Activated T-cell treated with anti-CD3 and anti-CD28 coated beads for 1 hour (primary cell): ENCODE measurements around the gene MLKL.

ENCODE experiments used
- DNase-seq: peaks from one replicate; pipeline ENCODE4 v3.0.0-alpha.2; 2020; ENCODE audit warnings: low read depth

MLKL gene

DNA sequence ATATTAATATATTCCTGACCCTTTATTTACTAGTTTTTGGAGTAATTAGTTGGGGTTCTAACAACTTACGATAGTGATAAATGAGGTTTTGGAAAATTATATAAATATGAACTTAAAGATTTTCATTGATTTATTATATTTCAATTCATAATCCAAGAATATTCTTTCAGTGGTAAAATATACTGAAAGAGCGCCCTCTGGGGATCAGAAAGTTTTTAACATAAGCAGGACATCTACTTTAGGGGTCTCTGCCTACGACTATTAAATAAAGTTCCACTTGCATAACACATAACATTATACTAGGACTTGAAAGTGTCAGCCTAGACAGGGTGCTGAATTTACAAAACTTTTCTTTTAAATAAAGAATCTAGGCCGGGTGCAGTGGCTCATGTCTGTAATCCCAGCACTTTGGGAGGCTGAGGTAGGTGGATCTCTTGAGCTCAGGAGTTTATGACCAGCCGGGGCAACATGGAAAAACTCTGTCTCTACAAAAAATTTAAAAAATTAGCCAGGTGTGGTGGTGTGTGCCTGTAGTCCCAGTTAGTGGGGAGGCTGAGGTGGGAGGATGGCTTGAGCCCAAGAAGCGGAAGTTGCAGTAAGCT is 49.6 kb downstream of the MLKL start:
- no peak for DNase-seq

DNA sequence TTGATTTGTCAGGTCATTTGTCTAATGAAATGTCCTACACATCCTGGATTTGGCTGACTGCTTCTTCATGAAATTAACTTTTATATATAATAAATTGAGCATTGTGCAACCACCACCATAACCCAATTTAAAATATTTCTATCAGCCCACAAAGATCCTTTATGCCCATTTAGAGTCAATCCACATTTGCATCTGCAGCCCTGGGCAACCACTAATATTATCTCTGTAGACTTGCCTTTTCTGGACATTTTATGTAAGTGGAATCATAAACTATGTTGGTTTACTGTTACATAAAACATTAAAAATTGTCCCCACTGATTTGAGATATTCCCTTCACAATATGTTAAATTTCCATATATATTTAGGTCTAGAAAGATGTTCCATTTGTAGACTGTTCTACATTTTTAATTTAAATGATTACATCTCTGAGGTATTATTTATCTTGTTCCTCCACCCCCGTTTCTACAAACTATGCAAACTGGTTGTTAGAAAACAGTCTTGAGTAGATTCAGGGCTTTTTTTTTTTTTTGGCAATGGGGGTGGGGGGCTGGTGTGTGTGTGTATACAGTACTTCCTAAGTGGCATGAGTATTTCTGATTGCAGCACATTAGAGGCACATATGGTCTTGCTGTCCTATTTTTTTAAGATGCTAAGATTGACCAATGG is 50.7 kb downstream of the MLKL start:
- DNase-seq = no peak

DNA sequence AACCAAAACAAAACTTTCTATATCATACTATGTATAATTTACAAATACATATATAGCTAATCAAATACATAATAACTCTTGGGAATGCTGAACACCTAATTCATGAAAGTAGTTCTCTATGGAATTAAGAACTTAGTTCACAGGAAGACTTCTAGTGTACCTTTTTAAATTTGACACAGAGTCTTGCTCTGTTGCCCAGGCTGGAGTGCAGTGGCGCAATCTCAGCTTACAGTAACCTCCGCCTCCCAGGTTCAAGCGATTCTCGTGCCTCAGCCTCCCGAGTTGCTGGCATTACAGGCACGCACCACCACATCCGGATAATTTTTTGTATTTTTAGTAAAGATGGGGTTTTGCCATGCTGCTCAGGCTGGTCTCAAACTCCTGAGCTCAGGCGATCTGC is 58.7 kb downstream of the MLKL start:
- no peak for DNase-seq

DNA sequence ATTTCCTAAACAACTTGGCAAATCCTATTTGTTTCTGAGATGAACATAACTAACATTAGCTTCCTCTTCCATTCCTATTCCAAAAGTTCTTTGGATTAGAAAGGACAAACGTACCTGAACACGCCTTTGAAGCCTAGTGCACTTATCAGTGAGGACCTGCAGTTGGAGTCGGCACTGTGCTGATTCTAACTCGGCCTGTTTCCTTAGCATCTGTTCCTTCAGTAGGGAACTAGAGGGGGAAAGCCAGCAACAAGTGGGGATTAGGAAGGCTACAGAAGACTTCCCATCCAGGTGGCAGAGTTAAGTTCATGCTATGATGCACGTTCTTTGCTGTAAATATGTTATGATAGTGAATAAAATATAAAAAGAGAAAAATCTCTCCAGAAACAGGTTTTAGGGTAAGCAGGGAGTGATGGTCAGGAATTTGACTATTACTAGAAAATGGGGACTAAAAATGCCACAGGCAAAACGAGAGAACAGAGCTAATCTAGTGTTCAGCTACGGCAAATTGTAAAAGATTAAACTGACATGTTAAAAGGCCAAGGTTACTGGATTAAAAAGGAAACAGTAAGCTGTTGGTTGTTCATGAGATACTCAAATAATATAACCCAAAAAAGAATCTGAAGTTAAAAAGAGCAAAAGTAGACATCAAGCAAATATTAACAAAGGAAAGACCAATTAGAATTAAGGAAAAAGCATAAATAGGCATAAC is 62.8 kb downstream of the MLKL start:
- DNase-seq = no peak

DNA sequence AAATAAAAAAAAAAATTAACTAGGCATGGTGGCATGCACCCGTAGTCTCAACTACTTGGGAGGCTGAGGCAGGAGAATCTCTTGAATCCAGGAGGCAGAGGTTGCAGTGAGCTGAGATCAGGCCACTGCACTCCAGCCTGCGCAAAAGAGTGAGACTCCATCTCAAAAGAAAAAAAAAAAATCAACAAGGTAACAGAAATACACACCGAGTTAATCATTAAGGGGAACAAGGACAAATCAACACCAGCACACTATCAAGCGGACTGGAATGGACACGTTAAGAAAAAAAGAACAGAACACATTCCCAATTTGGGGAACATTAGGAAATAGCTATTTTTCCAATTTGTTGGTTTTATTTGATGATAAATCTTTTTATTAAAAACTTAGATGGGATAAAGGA is 65.4 kb downstream of the MLKL start:
- no peak for DNase-seq

DNA sequence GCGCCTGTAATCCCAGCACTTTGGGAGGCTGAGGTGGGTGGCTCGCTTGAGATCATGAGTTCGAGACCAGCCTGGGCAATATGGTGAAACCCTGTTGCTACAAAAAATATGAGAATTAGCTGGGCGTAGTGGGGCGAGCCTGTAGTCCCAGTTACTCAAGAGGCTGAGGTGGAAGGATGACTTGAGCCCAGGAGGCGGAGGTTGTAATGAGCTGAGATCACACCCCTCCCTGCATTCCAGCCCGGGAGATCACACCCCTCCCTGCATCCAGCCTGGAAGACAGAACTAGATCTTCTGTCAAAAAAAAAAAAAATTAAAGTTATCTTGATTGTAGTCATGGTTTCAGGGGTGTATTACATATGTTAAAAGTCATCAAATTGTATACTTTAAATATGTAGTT is 67.0 kb downstream of the MLKL start:
- DNase-seq = no peak

DNA sequence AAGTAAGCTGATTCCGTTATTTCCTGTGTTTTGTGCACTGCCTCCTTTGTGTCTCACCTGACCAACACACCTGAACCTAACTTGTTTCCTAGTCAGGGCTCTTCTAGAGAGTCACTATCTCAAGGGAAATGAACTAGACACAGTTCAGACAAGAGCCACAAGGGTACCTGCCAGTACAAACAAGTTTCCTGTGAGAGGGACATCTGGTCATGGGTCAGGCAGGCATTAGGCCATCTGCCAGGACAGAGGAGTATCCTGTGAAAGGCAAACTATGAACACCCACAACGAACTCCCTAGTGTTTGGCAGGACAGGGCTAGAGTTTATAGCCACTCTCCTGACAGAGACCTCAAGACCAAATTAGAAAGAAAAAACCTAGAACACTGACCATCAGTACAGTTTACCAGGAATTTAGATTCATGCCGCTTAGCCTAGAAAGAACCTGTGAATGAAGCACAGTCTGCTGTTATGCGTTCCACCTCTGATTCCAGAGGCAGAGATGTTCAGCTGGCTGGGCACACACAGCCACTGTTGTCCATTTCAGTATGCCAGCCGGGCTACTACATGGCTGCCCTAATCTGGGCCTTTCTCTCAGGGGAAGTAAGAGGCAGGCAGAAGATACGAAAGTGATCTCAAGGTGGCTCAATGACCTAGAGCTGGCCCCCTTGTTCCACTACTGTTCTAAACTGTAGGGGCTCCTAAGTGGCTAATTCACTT is 73.0 kb downstream of the MLKL start:
- no peak for DNase-seq

DNA sequence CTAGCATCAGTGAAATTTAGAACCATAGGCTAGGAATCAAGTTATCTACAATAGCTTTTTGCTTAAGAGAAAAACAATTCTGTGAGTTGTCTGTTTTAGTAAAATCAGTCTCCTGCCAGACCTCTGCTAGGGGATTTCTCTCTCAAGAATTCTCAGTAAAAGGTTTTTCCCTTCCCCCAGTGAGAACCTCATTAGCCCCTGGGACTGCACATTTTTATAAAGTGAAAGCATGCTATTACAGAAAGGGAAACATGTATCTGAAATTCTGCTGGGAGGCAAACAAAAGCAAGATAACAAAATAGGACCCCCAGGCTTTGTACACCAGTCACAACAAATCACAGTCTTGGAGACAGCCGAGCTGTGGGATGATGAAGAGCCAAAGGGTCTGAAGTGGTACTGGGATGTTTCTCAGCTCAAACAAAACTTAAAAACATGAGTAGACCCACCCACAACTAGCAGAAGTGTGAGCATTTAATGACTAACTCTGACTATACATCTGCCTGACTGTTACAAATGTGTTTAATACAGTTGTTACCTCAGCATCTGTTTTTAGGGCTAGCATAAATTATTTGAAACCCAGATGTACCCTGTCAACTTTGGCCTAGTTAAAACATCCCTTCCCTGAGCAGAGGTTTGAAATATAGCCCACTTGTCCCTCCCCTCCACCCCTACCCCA is 73.8 kb downstream of the MLKL start:
- DNase-seq = no peak

DNA sequence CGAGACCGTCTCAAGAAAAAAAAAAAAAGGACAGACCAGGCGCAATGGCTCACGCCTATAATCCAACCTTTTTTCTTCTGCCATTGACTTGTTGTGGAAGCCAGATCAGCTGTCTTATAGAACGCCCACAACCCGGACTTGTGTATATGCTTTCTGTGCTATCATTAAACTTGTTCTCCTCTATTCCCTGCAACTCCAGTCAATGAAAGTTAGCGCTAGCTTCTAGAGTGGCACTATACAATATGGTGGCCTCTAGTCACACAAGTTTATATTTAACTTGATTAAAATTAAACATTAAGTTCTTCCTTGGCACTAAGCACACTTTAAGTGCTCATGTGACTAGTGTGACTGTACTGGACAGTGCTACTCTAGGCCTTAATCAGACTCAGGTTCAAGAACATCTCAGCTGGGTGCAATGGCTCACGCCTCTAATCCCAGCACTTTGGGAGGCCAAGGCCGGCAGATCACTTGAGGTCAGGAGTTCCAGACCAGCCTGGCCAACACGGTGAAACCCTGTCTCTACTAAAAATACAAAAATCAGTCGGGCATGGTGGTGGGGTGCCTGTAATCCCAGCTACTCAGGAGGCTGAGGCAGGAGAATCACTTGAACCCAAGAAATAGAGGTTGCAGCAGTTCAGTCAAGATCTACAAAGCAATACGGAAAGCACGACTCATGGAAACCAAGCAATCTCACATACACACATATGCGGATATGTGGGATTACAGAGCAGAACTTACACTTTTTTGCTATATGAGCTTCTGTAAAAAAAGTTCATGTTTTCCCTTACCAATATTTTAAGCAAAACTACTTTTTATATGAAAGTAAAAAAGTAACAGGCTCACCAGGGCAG is 74.9 kb downstream of the MLKL start:
- DNase-seq = no peak

DNA sequence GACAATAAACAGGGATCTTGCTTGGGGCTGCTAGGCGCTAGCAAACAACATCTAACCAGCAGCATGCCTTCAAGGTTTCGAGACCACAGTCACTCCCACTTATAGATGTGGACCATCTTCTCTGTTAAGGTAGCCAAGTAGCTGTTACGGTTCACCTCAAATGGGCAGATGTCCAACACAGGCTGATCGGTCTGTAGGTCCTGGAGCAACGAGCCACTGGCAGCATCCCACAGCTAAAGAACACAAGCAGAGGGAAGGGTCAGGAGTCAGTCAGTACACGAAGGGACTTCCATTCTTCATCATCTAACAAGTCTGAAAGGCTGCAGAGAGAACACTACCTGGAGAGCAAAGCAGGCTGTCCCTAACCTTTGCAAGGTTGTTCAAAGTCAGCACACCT is 76.8 kb downstream of the MLKL start:
- no peak for DNase-seq

DNA sequence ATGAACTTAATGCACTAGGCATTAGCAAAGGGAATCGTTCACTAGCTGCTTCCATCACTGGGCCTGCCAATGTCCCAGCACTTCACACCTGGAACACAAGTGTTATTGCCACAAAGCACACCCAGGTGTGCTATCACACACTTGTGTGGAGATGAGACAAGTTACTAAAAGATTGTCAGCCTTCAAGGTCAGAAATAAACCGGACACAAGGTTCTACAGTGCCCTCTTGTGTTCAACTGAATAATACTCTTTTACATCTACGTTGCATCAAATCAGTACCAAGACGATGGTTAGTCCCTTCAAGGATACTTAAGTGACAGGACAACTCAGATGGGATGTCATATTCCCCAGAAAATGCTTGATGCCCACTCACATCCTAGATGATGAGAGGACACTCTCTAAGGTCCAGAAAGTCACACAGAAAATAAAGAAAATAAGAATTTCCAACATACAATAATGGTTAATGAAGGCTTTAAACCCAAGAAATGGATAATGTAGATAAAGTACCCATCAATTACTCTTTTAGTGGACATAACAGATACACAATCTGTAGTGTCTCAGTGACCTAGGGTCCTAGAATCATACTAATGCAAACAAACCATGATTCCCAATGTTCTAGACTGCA is 77.3 kb downstream of the MLKL start:
- DNase-seq = no peak

DNA sequence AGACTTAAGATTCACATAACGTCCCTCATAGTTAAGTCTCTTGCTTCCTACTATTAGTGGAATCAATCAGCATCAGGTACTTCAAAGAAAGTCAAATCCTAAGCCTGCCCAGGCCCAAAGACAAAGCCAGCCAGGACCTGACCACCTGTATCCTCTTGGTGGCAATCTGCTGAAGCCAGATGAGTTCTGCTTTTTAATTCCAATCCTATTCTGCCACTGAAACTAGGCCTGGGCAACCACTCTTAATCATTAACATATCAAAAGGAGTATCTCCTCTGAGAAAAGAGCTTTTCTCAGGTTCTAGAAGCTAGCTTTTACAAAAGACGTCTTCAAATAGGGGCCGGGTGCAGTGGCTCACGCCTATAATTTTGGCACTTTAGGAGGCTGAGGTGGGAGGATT is 78.7 kb downstream of the MLKL start:
- no peak for DNase-seq
